Activated T-helper 1 cell treated with anti-CD3 and anti-CD28 coated beads, Interleukin-12 subunit alpha, Interleukin-12 subunit beta, Interleukin-2, Interleukin-4 antibody, amounts not matched to agents 30 ng/mL and 10 ng/mL and 1 ng/mL, durations not matched to agents 14 hours and 24 hours and 36 hours (primary cell): Measurements from ENCODE around the gene RALB. TPM values are rescaled to one million over a fixed set of nuclear protein-coding genes. Genes with fewer than 3 reads are reported as not detected.
A peak's percentile ranks its signal among the peaks of the same experiment; 100 is the strongest.
"Not testable (repeated sequence)": the region's sequence is repeated elsewhere in the genome, so short reads cannot be mapped to it uniquely, and the experiment has no call there.

Source experiments
- DNase-seq: peaks from one replicate; pipeline ENCODE4 v3.0.0; 2021; ENCODE audit warnings: low spot score
- H3K27ac Mint-ChIP-seq: one replicate; pipeline ENCODE4 v1.8.0; 2021; ENCODE audit warnings: mild to moderate bottlenecking, mixed read lengths
- H3K27me3 Mint-ChIP-seq: one replicate; pipeline ENCODE4 v1.8.0; 2022; ENCODE audit warnings: mild to moderate bottlenecking, moderate library complexity, mixed read lengths; ENCODE audit not compliant: insufficient read depth
- H3K36me3 Mint-ChIP-seq: one replicate; pipeline ENCODE4 v1.8.0; 2021; ENCODE audit warnings: low read depth, mixed read lengths
- H3K4me1 Mint-ChIP-seq: one replicate; pipeline ENCODE4 v1.8.0; 2021; ENCODE audit warnings: low read depth, mixed read lengths
- H3K4me3 Mint-ChIP-seq: one replicate; pipeline ENCODE4 v1.8.0; 2021; ENCODE audit warnings: mild to moderate bottlenecking, moderate library complexity, mixed read lengths
- H3K9me3 Mint-ChIP-seq: one replicate; pipeline ENCODE4 v1.8.0; 2021; ENCODE audit warnings: mixed read lengths
- intact Hi-C: fragments of 100-400 bp; cut with micrococcal nuclease; formaldehyde crosslinking; loops from one replicate; pipeline ENCODE4 v1.15.1; 2024
- total RNA-seq: library from RNA; stranded (reverse); gene quantifications from 2 replicates; pipeline ENCODE4 v1.2.3, GENCODE V29; 2022

The RALB gene
- total RNA-seq, 1 donor from 2014 or later: 79.7 TPM

DNA sequence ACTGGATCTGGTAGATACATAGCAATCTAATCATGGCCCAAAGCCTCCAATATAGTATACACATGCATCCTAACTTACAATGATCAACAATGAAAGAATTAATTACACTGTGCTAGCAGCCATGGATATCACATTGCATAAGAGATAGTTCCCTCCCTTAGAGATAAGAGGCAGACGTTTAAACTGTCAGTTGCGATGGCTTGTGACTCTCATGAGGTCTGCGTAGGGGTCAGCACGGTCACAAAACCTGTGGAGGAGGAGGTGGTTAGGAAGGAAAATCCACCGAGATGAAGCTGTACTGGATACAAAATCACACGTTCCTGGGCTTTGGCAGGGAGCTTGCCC lies 800 bp upstream of the RALB start:
- no peak for DNase-seq
- Mint-ChIP-seq H3K4me3 (peak overlapping the region; percentile 98), H3K36me3 (peaks cover 29% of the 10 kb centered on the region), H3K27ac (peak overlapping the region; percentile 95), H3K4me1 (peaks cover 83% of the 10 kb centered on the region), H3K9me3 (peaks cover 4% of the 10 kb centered on the region), H3K27me3 (peaks cover 10% of the 10 kb centered on the region)
- intact Hi-C loops: loop anchor here (1.0 to 5.0 kb wide), 10 partner anchors 15 to 885 kb away; partner anchors contain the start of genes C2orf76, DBI, EPB41L5 and PTPN4

- Mint-ChIP-seq H3K4me3 (peak overlapping the region; percentile 97), H3K27ac (peak overlapping the region; percentile 89), H3K9me3 (peaks cover 5% of the 10 kb centered on the region), H3K4me1 (peaks cover 85% of the 10 kb centered on the region), H3K27me3 (peaks cover 7% of the 10 kb centered on the region), H3K36me3 (peaks cover 40% of the 10 kb centered on the region)
- intact Hi-C loops: loop anchor here (1.0 to 5.0 kb wide), 5 partner anchors 8 to 886 kb away; partner anchors contain the start of genes C2orf76 and DBI
- no peak for DNase-seq
These were observed 600 bp downstream of the RALB start for GRCh38 chr2:120253021-120253882.

GRCh38 chr2:120254178-120254577 lies 1.5 kb downstream of the RALB start:
- peak overlapping the region; percentile 97 for H3K4me3 Mint-ChIP-seq
- peak overlapping the region; percentile 25 for H3K27ac Mint-ChIP-seq
- peaks cover 87% of the 10 kb centered on the region for H3K4me1 Mint-ChIP-seq
- no peak for DNase-seq
- peaks cover 8% of the 10 kb centered on the region for H3K9me3 Mint-ChIP-seq
- intact Hi-C loops: loop anchor here (5.0 kb wide), 1 partner anchor 887 kb away; the partner anchor contains the start of genes C2orf76 and DBI
- peaks cover 49% of the 10 kb centered on the region for H3K36me3 Mint-ChIP-seq
- H3K27me3 Mint-ChIP-seq: peaks cover 7% of the 10 kb centered on the region

- intact Hi-C loops: no loop called here
- Mint-ChIP-seq H3K27ac (peak overlapping the region; percentile 55), H3K36me3 (peaks cover 49% of the 10 kb centered on the region), H3K9me3 (peaks cover 8% of the 10 kb centered on the region), H3K27me3 (peaks cover 3% of the 10 kb centered on the region), H3K4me1 (peaks cover 78% of the 10 kb centered on the region), H3K4me3 (peak overlapping the region; percentile 97)
- DNase-seq: no peak
These were observed 2.4 kb downstream of the RALB start for GRCh38 chr2:120255071-120255470.

DNA sequence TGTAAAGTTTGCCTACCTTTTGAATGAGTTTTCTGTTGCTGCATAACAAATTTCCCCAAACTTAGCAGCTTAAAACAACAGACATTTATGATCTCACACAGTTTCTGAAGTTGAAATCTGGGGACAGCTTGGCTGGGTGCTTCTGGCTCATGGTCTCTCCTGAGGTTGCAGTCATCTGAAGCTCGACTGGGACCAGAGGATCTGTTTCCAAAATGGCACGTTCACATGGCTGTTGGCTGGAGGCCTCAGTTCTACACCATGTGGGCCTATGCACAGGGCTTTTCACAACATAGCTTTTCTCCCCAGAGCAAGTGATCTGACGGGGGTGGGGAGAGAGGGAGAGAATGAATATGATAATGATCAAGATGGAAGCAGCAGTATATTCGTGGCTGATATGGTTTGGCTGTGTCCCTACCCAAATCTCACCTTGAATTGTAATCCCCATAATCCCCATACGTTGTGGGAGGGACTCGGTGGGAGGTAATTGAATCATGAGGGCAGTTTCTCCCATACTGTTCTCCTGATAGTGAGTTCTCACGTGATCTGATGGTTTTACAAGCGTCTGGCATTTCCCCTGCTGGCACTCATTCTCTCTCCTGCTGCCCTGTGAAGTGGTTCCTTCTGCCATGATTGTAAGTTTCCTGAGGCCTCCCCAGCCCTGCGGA lies 3.5 kb downstream of the RALB start:
- intact Hi-C loops: no loop called here
- Mint-ChIP-seq H3K27ac (peak overlapping the region; percentile 13), H3K36me3 (peaks cover 57% of the 10 kb centered on the region), H3K4me3 (peak overlapping the region; percentile 97), H3K27me3 (no peaks in the 10 kb centered on the region), H3K4me1 (peaks cover 68% of the 10 kb centered on the region), H3K9me3 (peaks cover 15% of the 10 kb centered on the region)
- no peak for DNase-seq

DNA sequence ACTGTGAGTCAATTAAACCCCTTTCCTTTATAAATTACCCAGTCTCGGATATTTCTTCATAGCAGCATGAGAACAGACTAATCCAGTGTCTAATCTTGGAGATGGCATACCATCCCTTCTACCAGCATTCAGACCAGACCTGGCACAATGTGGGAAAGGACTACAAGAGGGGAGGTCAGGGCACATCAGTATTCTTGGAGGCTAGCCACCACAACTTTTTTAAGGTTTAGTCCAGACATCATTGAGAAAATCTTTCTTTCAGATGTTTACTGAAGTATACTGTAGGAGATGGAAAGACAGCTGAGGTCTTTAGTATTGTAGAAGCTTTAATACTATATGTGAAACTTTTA lies 4.0 kb downstream of the RALB start:
- Mint-ChIP-seq H3K9me3 (peaks cover 15% of the 10 kb centered on the region), H3K4me3 (peak overlapping the region; percentile 97), H3K27ac (peak overlapping the region; percentile 13), H3K27me3 (no peaks in the 10 kb centered on the region), H3K4me1 (peaks cover 63% of the 10 kb centered on the region), H3K36me3 (peaks cover 57% of the 10 kb centered on the region)
- intact Hi-C loops: no loop called here
- no peak for DNase-seq

DNA sequence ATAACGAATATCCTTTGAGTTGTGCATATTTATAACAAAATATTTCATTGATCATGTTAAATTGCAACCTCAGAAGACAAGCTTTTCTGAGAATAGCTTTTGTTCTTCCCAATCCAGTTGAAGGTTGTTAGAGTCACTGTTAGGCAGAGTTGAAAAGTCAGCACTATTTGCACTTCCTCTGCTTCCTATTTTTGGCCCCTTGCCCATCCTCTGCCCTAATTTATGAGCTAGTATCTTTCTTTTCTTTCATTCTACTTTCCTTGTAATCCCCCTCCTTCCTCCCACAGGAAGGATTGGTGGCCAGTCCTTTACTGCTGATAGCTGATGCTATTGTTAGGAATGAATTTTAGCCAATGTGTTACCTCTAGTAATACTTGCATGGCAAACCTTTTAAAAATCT lies 4.9 kb downstream of the RALB start:
- H3K4me1 Mint-ChIP-seq: peaks cover 54% of the 10 kb centered on the region
- peaks cover 57% of the 10 kb centered on the region for H3K36me3 Mint-ChIP-seq
- H3K27me3 Mint-ChIP-seq: no peaks in the 10 kb centered on the region

GRCh38 chr2:120258196-120258595 lies 5.5 kb downstream of the RALB start:
- intact Hi-C loops: no loop called here
- Mint-ChIP-seq H3K36me3 (peaks cover 57% of the 10 kb centered on the region), H3K9me3 (peaks cover 15% of the 10 kb centered on the region), H3K4me1 (peaks cover 54% of the 10 kb centered on the region), H3K27ac (peak overlapping the region; percentile 38), H3K27me3 (no peaks in the 10 kb centered on the region), H3K4me3 (peak overlapping the region; percentile 36)
- no peak for DNase-seq

More for the DNA sequence above, 4.9 kb downstream of the RALB start:
- Mint-ChIP-seq H3K9me3 (peaks cover 15% of the 10 kb centered on the region), H3K27ac (peak overlapping the region; percentile 40), H3K4me3 (peak overlapping the region; percentile 35)
- intact Hi-C loops: no loop called here
- no peak for DNase-seq

DNA sequence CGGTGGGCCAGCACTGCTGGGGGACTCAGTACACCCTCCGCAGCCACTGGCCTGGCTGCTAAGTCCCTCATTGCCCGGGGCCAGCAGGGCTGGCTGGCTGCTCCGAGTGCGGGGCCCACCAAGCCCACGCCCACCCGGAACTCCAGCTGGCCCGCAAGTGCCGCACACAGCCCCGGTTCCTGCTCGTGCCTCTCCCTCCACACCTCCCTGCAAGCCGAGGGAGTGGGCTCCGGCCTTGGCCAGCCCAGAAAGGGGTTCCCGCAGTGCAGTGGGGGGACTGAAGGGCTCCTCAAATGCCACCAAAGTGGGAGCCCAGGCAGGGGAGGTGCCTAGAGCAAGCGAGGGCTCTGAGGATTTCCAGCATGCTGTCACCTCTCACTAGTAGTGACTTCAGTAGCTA lies 7.3 kb downstream of the RALB start:
- peaks cover 45% of the 10 kb centered on the region for H3K4me1 Mint-ChIP-seq
- intact Hi-C loops: loop anchor here (2.0 kb wide), 2 partner anchors 27 to 53 kb away; no protein-coding TSS in a partner anchor
- not testable (repeated sequence) for DNase-seq, H3K27ac Mint-ChIP-seq, H3K4me3 Mint-ChIP-seq, H3K27me3 Mint-ChIP-seq
- peaks cover 50% of the 10 kb centered on the region for H3K36me3 Mint-ChIP-seq
- peaks cover 15% of the 10 kb centered on the region for H3K9me3 Mint-ChIP-seq

- intact Hi-C loops: loop anchor here (1.0 to 2.0 kb wide), 5 partner anchors 7 to 52 kb away; no protein-coding TSS in a partner anchor
- Mint-ChIP-seq H3K4me3 (no peak overlapping the region), H3K27ac (no peak overlapping the region), H3K27me3 (no peaks in the 10 kb centered on the region), H3K4me1 (peaks cover 45% of the 10 kb centered on the region), H3K36me3 (peaks cover 50% of the 10 kb centered on the region), H3K9me3 (peaks cover 15% of the 10 kb centered on the region)
- no peak for DNase-seq
These were observed 8.1 kb downstream of the RALB start for GRCh38 chr2:120260736-120261135.

DNA sequence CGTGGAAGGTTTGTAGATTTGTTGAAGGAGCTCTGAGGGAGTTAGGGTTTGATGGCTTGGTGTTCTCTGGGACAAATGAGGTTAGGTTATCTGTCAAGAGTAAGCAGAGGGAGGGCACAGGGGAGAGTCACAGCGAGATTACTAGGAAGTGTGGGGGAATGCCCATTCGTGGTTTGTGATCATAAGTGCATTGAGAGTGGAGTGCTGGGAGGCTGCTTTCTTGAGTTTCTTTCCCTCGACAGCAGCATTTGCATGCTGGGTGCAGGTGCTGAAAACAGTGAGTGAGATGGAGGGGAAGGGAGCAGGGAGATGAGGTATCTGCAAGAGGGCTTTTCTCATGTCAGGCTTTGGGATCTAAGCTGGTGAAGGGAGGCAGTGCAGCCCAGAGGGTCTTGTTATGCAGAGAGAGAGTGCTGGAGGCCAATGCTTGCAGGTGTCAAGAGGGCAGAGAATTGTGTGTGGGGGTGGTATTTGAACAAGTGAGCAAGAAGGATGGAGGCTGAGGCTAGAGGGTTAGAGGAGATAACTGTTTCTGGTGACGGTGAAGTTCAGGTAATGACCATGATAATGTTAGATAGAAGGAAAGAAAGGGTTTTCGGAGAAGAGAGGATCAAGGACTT lies 8.8 kb downstream of the RALB start:
- DNase-seq: peak; percentile 56
- Mint-ChIP-seq H3K9me3 (peaks cover 11% of the 10 kb centered on the region), H3K36me3 (peaks cover 43% of the 10 kb centered on the region), H3K27ac (no peak overlapping the region), H3K4me1 (peaks cover 38% of the 10 kb centered on the region), H3K27me3 (no peaks in the 10 kb centered on the region), H3K4me3 (no peak overlapping the region)
- intact Hi-C loops: loop anchor here (1.0 to 2.0 kb wide), 5 partner anchors 8 to 51 kb away; no protein-coding TSS in a partner anchor

DNA sequence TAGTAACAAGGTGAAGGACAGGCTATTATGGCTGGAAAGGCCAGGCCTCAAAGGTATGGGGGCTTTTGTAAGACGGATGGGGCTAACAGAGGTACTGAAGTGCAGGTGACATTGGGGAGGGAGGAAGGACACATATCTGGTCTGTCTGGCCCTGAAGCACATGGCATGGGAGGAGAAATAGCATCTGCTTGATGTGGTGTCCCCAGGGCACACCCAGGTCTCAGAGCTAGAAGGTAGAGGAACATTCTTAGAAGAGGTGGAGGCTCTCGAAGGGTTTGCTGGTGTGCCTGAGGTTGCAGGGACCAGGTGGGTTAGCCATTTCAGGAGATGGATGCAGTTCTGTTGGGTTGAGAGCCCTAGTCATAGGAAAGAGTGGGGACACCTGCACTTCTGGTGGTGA lies 9.5 kb downstream of the RALB start:
- Mint-ChIP-seq H3K4me1 (peaks cover 38% of the 10 kb centered on the region), H3K9me3 (peaks cover 11% of the 10 kb centered on the region), H3K36me3 (peaks cover 44% of the 10 kb centered on the region), H3K4me3 (no peak overlapping the region), H3K27ac (no peak overlapping the region), H3K27me3 (no peaks in the 10 kb centered on the region)
- no peak for DNase-seq
- intact Hi-C loops: no loop called here
